Gastroesophageal sphincter (tissue), 3 donors: ENCODE results near the gene ACSS1.

Experiments used
- CTCF ChIP-seq, 4 experiments: fragments of 200-600 bp in 2 of 4; fragments of 450-650 bp in 2 of 4; sonication (generic) in 1 of 4; IDR thresholded peaks; one replicate each; pipeline ENCODE4 v1.5.1; 2017 to 2019; ENCODE audit warnings: antibody characterized with exemption in 4 of 4, mild to moderate bottlenecking in 2 of 4, moderate library complexity in 2 of 4
- POLR2A ChIP-seq, 2 donors: fragments of 450-650 bp; IDR thresholded peaks; one replicate each; pipeline ENCODE4 v1.6.1; 2017; ENCODE audit warnings: antibody characterized with exemption in 2 of 2, mild to moderate bottlenecking in 2 of 2, moderate library complexity in 1 of 2
- POLR2AphosphoS5 ChIP-seq: sonication (generic); formaldehyde crosslinking; IDR thresholded peaks from one replicate; pipeline ENCODE4 v1.6.1; 2017; ENCODE audit warnings: antibody characterized with exemption

- TF ChIP-seq POLR2AphosphoS5 (no peak), POLR2A (IDR thresholded peaks at IDR 0.05) (no peak), CTCF (IDR thresholded peaks at IDR 0.05) (no peak)
Observed at GRCh38 chr20:24999568-24999967, 58.4 kb downstream of the ACSS1 start.
